OCI-LY3 (cell line): ENCODE results near the gene PDE4D.

Experiments used
- CTCF ChIP-seq: fragments of 200-600, 300-600 bp; sonication (generic); IDR thresholded peaks from 2 replicates; pipeline ENCODE4 v1.5.1; 2014; ENCODE audit warnings: antibody characterized with exemption, low read length, low read depth
- EZH2phosphoT487 ChIP-seq: fragments of 200-600 bp; shearing (Covaris generic); IDR thresholded peaks from 2 replicates; pipeline ENCODE4 v1.6.1; 2018; ENCODE audit warnings: antibody characterized with exemption, mixed run types, low read depth

GRCh38 chr5:59251627-59252026 is 641.9 kb downstream of the PDE4D start:
- TF ChIP-seq CTCF (no peak), EZH2phosphoT487 (no peak)
